ENCODE measurements around the gene MEF2D.

Gene MEF2D

GRCh38 chr1:156433032-156433431, 67.5 kb downstream of the MEF2D start:
- Histone ChIP-seq H3K4me1 (ENCODE audit: insufficient read depth, low read length, poor library complexity, severe bottlenecking) (peaks cover 1% of the 10 kb centered on the region), H3K9me3 (ENCODE audit: insufficient read depth, low read depth, low read length) (no peaks in the 10 kb centered on the region), H3K9ac (ENCODE audit: low read depth, low read length, poor library complexity, severe bottlenecking) (no peak overlapping the region), H3K9me2 (replicated peaks; ENCODE audit: low read depth, low read length) (no peaks in the 10 kb centered on the region), H4K20me1 (ENCODE audit: insufficient read depth, low read length, poor library complexity, severe bottlenecking) (no peaks in the 10 kb centered on the region), H2AFZ (ENCODE audit: low read length) (no peak overlapping the region), H3K4me2 (ENCODE audit: low read depth, low read length, poor library complexity, severe bottlenecking) (no peak overlapping the region), H3K36me3 (ENCODE audit: insufficient read depth, low read length) (no peaks in the 10 kb centered on the region), H3K79me2 (ENCODE audit: insufficient read depth, low read length) (no peaks in the 10 kb centered on the region), H3K4me3 (ENCODE audit: low read length, poor library complexity, severe bottlenecking) (no peak overlapping the region), H3F3A (ENCODE audit: low read depth) (peaks cover 1% of the 10 kb centered on the region; the same call in 1 of the 2 replicates), H3K27me3 (ENCODE audit: insufficient read depth, low read length, poor library complexity, severe bottlenecking) (no peaks in the 10 kb centered on the region)
- TF ChIP-seq CTCF (conservative IDR thresholded peaks at IDR 0.05; ENCODE audit: low read length) (no peak), EZH2phosphoT487 (IDR thresholded peaks at IDR 0.05; ENCODE audit: borderline replicate concordance) (no peak)

GRCh38 chr1:156432669-156433018, 67.9 kb downstream of the MEF2D start:
- no peaks in the 10 kb centered on the region for H3K27me3 ChIP-seq (ENCODE audit: insufficient read depth, low read length, poor library complexity, severe bottlenecking)
- H2AFZ ChIP-seq (ENCODE audit: low read length), result no peak overlapping the region
- H3K79me2 ChIP-seq (ENCODE audit: insufficient read depth, low read length), result no peaks in the 10 kb centered on the region
- H4K20me1 ChIP-seq (ENCODE audit: insufficient read depth, low read length, poor library complexity, severe bottlenecking), result no peaks in the 10 kb centered on the region
- no peak overlapping the region for H3K4me2 ChIP-seq (ENCODE audit: low read depth, low read length, poor library complexity, severe bottlenecking)
- H3F3A ChIP-seq (ENCODE audit: low read depth), result no peaks in the 10 kb centered on the region
- no peaks in the 10 kb centered on the region for H3K36me3 ChIP-seq (ENCODE audit: insufficient read depth, low read length)
- no peak overlapping the region for H3K4me3 ChIP-seq (ENCODE audit: low read length, poor library complexity, severe bottlenecking)
- H3K9ac ChIP-seq (ENCODE audit: low read depth, low read length, poor library complexity, severe bottlenecking), result no peak overlapping the region
- no peaks in the 10 kb centered on the region for H3K4me1 ChIP-seq (ENCODE audit: insufficient read depth, low read length, poor library complexity, severe bottlenecking)
- TF ChIP-seq EZH2phosphoT487 (IDR thresholded peaks at IDR 0.05; ENCODE audit: borderline replicate concordance), result no peak
- no peak for TF ChIP-seq CTCF (conservative IDR thresholded peaks at IDR 0.05; ENCODE audit: low read length)
- H3K9me3 ChIP-seq (ENCODE audit: insufficient read depth, low read depth, low read length), result no peaks in the 10 kb centered on the region
- no peaks in the 10 kb centered on the region for H3K9me2 ChIP-seq (replicated peaks; ENCODE audit: low read depth, low read length)

GRCh38 chr1:156431769-156432668, 68.6 kb downstream of the MEF2D start:
- Histone ChIP-seq H3K9me3 (ENCODE audit: insufficient read depth, low read depth, low read length) (no peaks in the 10 kb centered on the region), H3K9me2 (replicated peaks; ENCODE audit: low read depth, low read length) (no peaks in the 10 kb centered on the region), H3F3A (ENCODE audit: low read depth) (no peaks in the 10 kb centered on the region), H3K4me1 (ENCODE audit: insufficient read depth, low read length, poor library complexity, severe bottlenecking) (no peaks in the 10 kb centered on the region), H3K4me2 (ENCODE audit: low read depth, low read length, poor library complexity, severe bottlenecking) (no peak overlapping the region), H3K36me3 (ENCODE audit: insufficient read depth, low read length) (no peaks in the 10 kb centered on the region), H3K27me3 (ENCODE audit: insufficient read depth, low read length, poor library complexity, severe bottlenecking) (peaks cover under 1% of the 10 kb centered on the region), H3K79me2 (ENCODE audit: insufficient read depth, low read length) (no peaks in the 10 kb centered on the region), H4K20me1 (ENCODE audit: insufficient read depth, low read length, poor library complexity, severe bottlenecking) (no peaks in the 10 kb centered on the region), H3K4me3 (ENCODE audit: low read length, poor library complexity, severe bottlenecking) (no peak overlapping the region), H2AFZ (ENCODE audit: low read length) (no peak overlapping the region), H3K9ac (ENCODE audit: low read depth, low read length, poor library complexity, severe bottlenecking) (no peak overlapping the region)
- TF ChIP-seq CTCF (conservative IDR thresholded peaks at IDR 0.05; ENCODE audit: low read length) (no peak), EZH2phosphoT487 (IDR thresholded peaks at IDR 0.05; ENCODE audit: borderline replicate concordance) (no peak)
